ENCODE results near the gene ZBTB48.

- TF ChIP-seq GATA2 (IDR thresholded peaks at IDR 0.05; ENCODE audit: low read depth, low read length): no peak
- no peak for TF ChIP-seq GATA3 (IDR thresholded peaks at IDR 0.05; ENCODE audit: low read depth, low read length)
Observed at GRCh38 chr1:6584126-6585080, 4.6 kb downstream of the ZBTB48 start.

Measured in SH-SY5Y (cell line).